ENCODE results near the gene SCPEP1. TPM values are rescaled to one million over a fixed set of nuclear protein-coding genes. Genes with fewer than 3 reads are reported as not detected.

The SCPEP1 gene
- total RNA-seq, 1 experiment from 2014 or later: 29.6 TPM

- no peaks in the 10 kb centered on the region for H3K27me3 Mint-ChIP-seq (ENCODE audit: low read depth)
- Histone ChIP-seq H3K18ac (ENCODE audit: insufficient read length, low read depth, low read length) (no peak overlapping the region), H3K9ac (ENCODE audit: extremely low read depth, insufficient read length, low read length) (no peak overlapping the region), H2BK20ac (ENCODE audit: low read depth, low read length, poor library complexity, severe bottlenecking) (no peak overlapping the region), H3K4me2 (ENCODE audit: insufficient read depth, insufficient read length, low read length) (no peak overlapping the region), H2BK120ac (ENCODE audit: low read depth, low read length, poor library complexity, severe bottlenecking) (no peak overlapping the region), H4K5ac (ENCODE audit: insufficient read length, low read depth, low read length) (no peak overlapping the region), H3K79me2 (ENCODE audit: insufficient read depth, low read length) (no peaks in the 10 kb centered on the region), H3K23me2 (ENCODE audit: insufficient read length, low read depth, low read length, poor library complexity, severe bottlenecking) (peaks cover 15% of the 10 kb centered on the region), H2BK15ac (ENCODE audit: low read depth, low read length) (no peak overlapping the region), H3K9me3 (ENCODE audit: control insufficient read depth, low read depth, low read length) (no peaks in the 10 kb centered on the region), H2BK12ac (ENCODE audit: insufficient read length, low read depth, low read length) (no peak overlapping the region), H3K23ac (ENCODE audit: insufficient read length, low read depth, low read length) (no peak overlapping the region), H3K27ac (ENCODE audit: insufficient read length, low read depth, low read length) (no peak overlapping the region), H4K20me1 (ENCODE audit: control insufficient read depth, insufficient read depth, insufficient read length) (no peaks in the 10 kb centered on the region), H2AK5ac (ENCODE audit: insufficient read length, low read length) (no peak overlapping the region), H3K56ac (ENCODE audit: insufficient read length, low read depth, low read length) (no peak overlapping the region), H2AFZ (ENCODE audit: low read length) (no peak overlapping the region), H4K91ac (ENCODE audit: insufficient read length, low read depth, low read length) (no peak overlapping the region), H3K4me1 (ENCODE audit: insufficient read depth, low read length) (peaks cover 5% of the 10 kb centered on the region; the same call in 1 of the 2 replicates), H3K4ac (ENCODE audit: low read depth, low read length) (no peak overlapping the region), H3T11ph (ENCODE audit: low read length) (no peak overlapping the region), H2BK5ac (ENCODE audit: insufficient read length, low read length) (no peak overlapping the region), H3K79me1 (ENCODE audit: insufficient read depth, low read depth, low read length, poor library complexity, severe bottlenecking) (no peaks in the 10 kb centered on the region), H3K27me3 (ENCODE audit: insufficient read depth, low read length) (no peaks in the 10 kb centered on the region), H3K14ac (ENCODE audit: insufficient read depth, low read length) (no peak overlapping the region; the same call in 1 of the 2 replicates), H4K8ac (replicated peaks; ENCODE audit: insufficient read length, low read depth, low read length) (no peak overlapping the region)
- peaks cover 5 to 27% (median 20%) of the 10 kb centered on the region in 3 experiments; a peak in 6 of 7 replicates for H3K36me3 Mint-ChIP-seq (ENCODE audit: insufficient read depth in 1 of 3, low read depth in 3 of 3)
- H3K4me3 Mint-ChIP-seq: no peak overlapping the region
- peak overlapping the region; percentile 38 to 73 (median 67); a peak in 4 of 7 replicates for H3K27ac Mint-ChIP-seq
- TF ChIP-seq CTCF (conservative IDR thresholded peaks at IDR 0.05): no peak
- WGBS (ENCODE audit: extremely low coverage, insufficient read length, low lambda C conversion rate): no CpG with 5 or more reads among the region's 8 CpGs
- no peak for DNase-seq
- no peaks in the 10 kb centered on the region; a peak in 1 of 5 replicates for H3K9me3 Mint-ChIP-seq
- peaks cover 31 to 33% of the 10 kb centered on the region in 2 experiments for H3K4me1 Mint-ChIP-seq
Measured at GRCh38 chr17:56982312-56982711, 4.4 kb downstream of the SCPEP1 start.
